HG03196 (cell line): ENCODE data around the gene AGBL3.
"Not testable (repeated sequence)": the region's sequence is repeated elsewhere in the genome, so short reads cannot be mapped to it uniquely, and the experiment has no call there.

Source experiments
- ATAC-seq: cut with Tn5 transposase; IDR thresholded peaks from one replicate; pipeline ENCODE4 v1.9.1; 2021; ENCODE audit not compliant: unreplicated experiment

The AGBL3 gene

DNA sequence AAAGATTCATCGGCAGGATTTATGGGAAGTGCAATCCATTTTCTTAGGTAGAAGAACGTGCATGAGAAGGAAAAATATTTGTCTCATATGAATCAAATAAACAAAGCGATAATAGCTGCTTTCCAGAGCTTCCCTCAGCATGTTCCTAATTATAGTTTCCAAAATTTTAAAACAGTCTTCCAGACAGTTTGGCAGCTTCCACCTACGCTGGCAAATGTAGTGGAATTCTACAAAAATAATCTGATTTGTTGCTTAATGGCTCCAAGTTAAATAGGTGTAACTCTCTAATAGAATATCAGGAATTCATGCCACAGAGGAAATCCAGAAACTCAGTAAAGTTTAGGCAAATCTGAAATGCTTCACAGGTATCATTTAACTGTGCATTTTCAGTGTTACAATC is 23.3 kb upstream of the AGBL3 start:
- no peak for ATAC-seq

DNA sequence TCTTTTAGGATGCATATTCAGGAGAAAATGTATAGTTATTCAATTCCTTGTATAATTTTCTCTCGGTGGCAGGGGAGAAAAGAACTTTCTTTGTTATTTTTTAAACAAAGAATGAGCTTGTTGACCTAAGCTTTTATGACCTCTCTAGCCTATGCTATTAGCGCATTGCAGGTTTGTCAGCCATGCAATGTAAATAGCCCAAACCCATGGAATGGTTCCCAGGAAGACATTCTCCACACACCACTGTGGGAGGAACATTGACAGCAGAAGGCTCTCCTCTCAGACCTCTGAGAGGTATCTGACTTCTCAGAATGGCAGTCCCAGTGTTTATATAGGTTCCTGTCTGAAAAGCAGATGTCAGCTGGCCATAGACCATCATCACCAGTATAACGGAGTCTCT is 19.6 kb upstream of the AGBL3 start:
- ATAC-seq, result no peak

DNA sequence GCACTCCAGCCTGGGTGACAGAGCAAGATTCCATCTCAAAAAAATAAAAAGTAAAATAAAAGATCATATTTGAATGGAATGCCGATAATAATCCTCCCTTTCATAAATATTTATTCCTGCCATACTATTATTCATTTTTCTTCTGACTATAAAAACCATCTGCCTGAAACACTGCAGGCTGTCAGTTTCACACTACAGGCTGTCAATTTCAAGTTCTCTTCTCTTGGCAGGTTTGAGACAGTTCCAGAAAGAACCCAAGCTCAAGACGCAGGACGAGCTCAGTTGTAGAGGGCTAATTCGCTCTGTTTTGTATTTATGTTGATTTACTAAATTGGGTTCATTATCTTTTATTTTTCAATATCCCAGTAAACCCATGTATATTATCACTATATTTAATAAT is 18.2 kb upstream of the AGBL3 start:
- ATAC-seq, result no peak

DNA sequence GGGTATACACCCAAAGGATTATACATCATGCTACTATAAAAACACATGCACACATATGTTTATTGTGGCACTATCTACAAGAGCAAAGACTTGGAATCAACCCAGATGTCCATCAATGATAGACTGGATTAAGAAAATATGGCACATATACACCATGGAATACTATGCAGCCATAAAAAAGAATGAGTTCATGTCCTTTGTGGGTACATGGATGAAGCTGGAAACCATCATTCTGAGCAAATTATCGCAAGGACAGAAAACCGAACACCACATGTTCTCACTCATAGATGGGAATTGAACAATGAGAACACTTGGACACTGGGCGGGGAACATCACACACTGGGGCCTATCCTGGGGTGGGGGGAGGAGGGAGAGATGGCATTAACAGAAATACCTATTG is 4.7 kb upstream of the AGBL3 start:
- not testable (repeated sequence) for ATAC-seq

DNA sequence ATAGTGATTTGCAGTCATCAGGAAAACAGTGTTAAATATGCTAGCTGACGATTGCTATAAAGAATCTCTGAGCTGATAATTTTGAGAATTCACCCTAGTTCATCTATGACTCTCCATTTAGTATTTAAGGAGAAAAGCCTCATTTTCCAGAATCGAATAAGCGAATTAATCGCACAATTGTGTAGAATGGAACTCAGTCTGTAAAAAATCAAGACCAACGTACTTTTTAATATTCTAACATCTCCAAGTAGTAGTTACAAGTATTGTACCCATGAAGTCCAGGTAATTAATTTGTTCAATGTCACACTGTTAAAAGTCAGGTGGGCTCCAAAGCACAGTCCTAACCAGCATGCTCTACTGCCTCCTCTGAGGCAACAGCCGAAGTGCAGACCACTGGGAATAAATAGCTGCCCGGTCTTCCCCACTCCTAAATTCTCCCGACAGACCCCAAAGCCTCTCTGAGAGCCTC is 380 bp upstream of the AGBL3 start:
- peak; percentile 30 for ATAC-seq

DNA sequence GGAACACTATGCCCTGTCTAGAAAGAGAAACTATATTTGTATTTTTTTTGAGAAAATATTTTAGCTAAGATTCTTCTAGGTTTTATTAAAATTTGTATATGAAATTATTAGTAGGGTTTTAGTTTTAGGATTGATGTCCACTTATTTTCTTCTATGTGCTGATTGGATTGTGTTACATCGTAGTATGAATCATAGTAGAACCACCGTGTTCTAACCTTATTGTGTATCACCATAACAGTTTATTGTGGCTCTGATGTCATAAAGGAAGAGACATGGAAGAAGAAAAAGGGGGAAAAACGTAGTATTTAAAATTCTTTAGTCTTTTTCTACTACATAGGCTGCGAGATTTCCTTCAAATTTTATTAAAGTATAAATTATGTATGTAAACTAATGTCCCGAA is 1.9 kb downstream of the AGBL3 start:
- no peak for ATAC-seq

DNA sequence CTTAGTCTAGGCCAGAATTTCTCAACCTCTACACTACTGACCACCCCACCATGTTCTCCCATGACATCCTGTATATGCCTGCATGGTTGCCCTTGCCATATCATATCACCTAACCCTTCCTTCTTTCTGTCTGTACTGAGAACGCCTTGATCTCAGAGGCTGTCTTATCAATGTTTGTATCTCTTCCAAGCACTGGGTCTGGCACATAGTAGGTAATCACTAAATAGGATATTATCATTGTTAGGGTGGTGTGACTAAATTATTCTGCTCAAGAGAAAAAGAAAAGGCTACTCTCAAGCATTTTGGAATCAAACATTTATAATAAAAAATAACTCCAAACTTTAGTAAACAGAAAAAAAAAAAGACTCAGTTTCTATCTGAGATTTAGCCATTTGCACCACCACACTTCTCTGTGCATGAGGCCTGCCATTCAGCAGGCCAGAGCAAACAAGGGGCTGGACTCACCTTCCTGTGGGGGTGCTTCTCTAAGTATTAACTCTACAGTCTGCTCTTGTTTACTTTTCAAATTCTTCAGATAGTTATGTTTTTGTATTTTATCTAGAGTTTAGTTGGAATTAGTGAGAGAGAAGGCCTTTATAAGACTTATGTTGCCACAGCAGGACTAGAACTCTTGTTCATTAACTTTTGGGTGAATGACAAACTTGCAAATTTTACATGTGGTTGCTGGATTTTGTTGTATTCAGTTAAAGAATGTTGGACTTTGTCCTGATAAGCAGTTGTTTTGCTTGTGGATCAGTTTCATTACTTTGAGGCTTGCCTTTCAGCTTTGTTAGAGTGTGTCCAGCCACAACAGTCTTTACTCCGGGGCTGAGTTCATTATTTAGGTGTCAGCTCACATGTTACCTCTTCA is 5.4 kb downstream of the AGBL3 start:
- no peak for ATAC-seq

DNA sequence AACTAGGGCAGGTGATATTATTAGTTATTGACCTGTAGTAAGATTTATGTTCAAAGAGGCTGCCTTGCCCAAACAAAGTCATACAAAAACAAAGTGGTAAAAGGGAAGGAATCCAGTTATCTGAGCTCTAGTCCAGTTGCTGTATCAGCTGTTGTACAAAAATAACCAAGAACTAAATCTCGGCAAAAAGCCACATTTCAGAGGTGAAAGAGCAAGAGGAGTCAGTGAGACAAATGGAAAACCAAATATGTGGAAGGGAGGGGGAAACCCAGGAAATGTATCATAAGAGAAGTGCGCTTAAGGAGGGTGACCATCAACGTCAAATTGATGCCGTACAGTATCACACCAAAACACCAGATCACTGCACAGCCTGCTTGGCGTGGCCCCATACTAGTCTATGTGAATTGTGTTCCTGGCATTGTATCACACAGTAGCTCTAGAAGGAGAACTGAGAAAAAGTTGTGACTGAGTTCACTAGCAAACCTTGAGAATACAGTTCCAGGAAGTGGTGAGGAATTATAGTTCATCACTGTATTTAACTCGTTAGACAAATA is 6.4 kb downstream of the AGBL3 start:
- ATAC-seq, result peak; percentile 63

DNA sequence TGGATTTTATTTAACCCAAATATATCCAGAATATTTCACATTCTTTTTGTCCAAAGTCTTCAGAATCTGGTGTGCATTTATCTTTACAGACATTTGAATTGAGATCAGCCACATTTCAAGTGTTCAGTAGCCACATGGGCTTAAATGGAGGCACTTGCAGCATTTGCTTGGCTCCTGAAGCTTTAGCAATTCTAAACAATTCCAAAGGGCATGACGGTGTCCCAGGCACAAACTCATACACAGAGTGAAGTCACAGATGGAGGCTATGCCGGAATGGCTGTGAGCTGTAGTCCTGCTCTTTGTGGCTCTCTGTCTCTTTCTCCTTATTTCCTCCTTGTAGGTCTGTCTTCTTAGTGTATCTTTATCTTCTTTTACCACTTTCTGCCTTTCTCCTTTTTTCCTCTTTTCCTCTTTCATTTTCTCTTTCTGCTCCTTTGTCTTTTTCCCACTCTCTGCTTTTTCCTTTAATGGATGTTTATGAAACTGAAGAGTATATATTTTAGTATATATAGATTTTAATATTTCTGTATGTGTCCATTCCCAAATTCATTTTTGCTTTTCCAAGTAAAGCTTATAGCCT is 7.7 kb downstream of the AGBL3 start:
- no peak for ATAC-seq

DNA sequence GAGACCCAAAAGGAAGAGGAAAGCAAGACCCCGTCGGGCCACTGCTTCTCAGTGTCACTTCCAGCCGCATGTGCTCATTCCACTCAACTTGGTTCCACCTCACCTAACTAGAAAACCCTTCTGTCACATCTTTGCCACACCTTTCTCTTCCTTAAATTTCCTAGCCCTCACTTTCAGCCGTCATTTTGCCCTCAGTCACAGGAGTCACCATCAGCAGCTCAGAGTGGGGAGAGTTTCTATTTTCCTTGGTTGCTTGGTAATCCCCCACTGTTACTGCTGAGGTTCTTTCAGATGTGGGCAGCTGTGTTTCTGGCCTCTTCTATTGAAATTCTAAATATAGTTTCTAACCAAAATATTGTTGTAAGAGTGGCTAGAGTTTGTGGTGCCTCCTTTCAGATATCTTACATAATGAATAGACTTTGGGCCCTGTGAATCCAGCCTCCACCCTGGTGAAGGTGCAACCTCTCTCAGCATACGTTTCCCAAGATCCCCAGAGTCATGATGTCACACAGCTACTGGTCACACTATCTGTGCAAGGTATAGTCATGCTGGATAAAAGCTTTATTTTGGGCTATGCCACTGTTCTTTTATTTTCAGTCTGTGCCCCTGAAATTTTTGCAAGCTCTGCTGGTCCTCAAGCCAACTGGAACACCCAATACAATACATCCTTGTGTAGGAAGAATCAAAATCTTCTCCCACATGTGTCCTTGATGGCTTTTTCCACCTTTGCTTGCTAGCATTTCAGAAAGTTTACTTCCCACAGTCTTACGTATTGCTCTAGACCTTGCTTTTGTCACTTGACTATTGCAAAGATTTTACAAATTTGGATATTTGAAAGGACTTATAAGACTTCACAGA is 9.2 kb downstream of the AGBL3 start:
- peak; percentile 43 for ATAC-seq

DNA sequence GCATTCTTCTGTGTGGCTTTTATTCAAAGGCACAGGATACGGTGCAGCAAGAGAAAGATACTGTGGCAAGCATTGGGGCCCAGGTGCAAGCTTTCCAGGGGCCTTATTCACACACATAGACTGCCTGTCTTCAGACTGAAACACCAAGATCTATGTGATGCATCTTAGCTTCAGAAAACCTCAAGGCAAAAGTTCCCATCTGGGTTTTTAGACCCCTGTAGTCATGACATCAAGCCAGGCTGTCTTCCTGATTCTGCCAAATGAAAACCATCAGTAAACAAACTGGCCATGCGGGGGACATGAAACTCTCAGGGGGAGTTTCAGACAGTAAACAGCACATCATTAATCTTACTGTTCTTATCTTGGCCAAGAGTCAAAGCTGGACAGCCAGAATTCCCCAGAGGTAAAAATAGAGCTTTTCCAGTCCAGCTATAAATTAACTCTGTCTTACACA is 9.8 kb downstream of the AGBL3 start:
- peak; percentile 39 for ATAC-seq

DNA sequence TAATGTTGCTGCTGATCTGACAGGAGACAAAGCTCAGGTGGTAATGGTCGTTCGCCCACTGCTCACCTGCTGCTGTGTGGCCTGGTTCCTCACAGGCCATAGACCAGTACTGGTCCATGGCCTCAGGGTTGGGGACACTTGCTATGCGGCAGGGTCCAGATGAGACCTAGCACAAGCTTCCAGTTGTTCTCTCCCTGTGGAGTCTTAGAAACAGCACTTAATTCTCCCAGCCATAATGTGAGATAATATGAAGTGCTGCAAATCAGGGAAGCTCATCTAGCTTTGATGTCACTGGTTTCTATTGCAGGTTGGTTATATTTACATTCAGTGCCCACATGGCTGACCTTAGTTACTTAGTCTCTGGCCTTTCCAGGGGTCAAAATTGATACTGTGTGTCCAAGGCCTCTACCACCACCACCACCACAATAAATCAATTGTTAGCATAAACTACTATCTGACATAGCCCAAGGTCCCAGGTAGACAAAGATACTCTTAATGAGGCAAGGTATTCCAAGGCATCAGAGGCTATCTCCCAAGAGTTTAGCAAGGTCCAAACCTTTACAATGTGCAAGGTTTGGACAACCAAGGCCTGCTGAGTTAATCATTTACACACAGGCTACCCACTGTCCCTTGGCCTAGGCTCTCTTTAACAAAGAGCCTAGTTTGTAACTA is 11.0 kb downstream of the AGBL3 start:
- ATAC-seq, result no peak

DNA sequence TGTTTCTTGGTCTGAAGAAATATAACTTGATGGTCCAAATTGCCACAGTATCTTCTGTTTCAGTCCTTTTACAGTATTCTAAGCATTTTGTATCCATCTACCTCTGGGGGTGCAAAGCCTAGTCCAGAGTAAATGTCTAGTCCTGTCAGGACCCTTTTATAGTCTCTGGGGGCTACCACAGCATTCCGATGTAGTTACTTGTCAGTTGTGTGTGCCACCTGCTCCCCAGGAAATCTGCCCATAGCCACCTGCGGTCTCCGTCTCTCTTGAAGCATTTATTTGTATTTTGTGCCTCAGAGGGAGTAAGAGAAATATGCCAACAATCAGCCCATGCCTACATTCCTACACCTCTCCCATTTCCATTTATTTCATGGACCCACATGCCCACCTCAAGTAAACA is 12.8 kb downstream of the AGBL3 start:
- no peak for ATAC-seq

DNA sequence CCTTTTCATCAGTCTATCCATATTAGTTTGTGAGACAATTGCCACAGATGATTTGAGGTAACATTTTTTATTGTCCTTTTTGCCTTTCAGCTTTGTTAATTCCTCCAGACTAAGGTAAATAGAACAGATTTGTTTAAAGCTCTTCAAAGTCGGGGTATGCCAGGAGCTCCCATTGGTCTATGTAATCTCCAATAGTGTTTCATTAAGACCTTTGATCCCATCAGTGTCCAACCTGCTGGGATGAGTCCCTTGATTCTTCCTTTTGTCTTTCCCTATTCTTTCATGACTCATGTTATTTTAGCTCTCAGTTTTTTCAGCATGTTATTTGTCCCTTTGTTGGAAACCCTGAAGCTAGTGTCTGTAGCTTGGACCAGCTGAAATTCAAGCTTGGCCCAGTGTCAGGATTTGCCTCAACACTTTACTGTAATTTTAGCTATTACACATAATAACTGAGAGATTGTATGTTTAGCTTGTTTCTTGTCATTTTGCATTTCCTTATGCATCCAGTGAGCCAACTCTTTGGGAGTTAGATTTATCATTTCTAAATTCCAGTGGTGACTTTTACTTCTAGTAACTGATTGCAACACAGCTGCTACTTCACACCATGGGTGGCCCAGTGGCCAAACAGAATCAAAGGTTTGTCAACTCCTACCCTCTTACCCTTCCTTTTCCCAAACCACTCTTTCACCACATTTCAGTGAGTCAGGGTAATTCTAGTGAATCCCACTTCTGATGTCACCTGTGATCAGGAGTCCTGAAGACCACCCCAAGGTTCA is 15.3 kb downstream of the AGBL3 start:
- ATAC-seq, result no peak

DNA sequence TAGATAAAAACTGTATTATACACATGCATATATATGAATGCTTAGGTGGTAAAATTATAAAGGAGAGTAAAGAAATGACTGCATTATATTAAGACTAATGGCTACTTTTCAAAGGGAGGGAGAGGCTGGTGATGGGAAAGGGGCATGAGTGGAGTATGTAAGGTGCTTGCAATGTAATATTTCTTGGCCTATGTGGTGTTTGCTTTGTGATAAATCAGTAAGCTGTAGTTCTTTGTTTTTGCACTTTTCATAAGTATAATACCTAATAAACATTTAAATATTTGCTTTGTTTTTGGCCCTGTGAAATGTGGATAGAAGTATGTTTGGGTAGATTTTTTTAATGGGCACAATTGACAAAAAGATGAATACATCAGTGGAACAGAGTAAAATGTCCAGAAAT is 25.9 kb downstream of the AGBL3 start:
- no peak for ATAC-seq

DNA sequence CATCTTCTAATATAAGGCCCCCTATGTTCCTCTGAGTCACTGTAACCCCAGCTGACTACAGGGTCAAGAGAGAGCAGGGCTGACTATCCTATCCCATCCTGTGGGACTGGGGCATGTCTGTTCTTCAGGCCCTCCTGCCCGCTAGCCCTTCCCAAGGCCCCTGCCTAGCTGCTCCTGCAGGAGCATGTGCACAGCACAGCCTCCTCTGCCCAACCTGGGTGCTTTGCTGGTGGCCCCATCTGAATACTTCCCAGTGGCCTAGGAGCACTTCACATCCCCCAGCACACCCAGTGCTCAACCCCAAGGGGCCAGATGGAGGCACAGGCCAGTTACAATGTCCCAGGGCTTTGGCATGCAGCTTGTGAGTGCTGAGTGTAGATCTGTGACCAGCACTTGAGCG is 37.3 kb downstream of the AGBL3 start:
- ATAC-seq, result no peak

DNA sequence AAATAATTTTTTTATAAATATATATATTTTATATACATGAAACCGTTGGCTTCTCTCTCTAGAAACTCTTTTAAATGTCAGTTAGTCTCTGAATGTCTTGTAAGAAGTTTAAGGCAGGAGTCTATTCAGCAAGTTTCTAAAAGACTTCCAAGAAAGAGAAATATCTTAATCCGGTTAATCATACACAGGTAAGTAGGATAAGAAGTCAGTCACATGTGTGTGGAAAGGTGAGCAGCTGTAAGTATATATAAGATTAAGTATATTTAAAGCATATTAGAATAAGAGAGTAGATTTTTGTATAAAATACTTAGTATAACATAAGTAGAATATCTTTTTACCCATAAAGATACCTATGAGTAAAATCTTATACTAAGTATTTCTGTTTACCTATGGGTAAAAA is 48.9 kb downstream of the AGBL3 start:
- ATAC-seq, result no peak

DNA sequence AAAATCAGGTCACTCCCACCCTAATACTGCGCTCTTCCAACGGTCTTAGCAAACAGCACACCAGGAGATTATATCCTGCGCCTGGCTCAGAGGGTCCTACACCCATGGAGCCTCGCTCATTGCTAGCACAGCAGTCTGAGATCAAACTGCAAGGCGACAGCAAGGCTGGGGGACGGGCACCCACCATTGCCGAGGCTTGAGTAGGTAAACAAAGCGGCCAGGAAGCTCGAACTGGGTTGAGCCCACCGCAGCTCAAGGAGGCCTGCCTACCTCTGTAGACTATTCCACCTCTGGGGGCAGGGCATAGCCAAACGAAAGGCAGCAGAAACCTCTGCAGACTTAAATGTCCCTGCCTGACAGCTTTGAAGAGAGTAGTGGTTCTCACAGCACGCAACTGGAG is 80.7 kb downstream of the AGBL3 start:
- ATAC-seq, result not testable (repeated sequence)

DNA sequence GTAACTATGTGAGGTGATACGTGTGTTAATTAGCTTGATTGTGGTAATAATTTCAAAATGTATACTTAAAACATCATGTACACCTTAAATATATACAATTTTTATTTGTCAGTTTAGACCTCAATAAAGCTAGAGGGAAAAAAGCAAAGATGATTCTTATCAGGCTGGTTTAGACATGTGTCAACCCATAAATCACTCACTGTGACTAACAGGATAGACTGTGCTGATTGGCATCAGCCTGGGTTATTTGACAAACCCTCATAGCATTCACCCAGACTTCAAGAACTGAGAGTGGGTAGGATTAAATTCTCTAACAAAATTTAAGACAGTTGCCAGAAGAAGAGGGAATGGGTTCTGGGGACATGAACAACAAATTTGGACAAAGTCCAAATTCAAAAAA is 87.8 kb downstream of the AGBL3 start:
- no peak for ATAC-seq

DNA sequence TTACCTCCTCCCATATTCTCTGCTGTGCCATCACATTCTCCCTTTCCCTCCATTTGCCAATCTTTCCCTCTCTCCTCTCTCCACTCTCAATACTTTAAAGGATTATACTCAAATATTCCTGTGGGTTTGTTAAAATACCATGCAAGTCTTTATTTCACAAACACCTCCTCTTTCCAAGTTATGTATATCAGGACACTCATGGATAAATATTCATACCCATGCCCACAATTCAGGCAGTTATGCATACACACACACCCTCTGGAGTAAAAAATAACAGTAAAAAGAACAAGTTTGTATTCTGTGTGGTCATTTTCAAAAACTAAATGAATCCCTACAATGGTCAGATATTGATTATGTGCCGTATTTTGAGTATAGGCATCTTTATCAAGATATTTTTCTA is 88.2 kb downstream of the AGBL3 start:
- no peak for ATAC-seq
